GM19099 (cell line): ENCODE results near the gene DNAI4.

Source experiments
- POLR2A ChIP-seq: IDR thresholded peaks from 3 replicates; pipeline ENCODE4 v1.6.1; 2011; ENCODE audit warnings: low read depth; ENCODE audit not compliant: insufficient read length; ENCODE audit errors: extremely low read depth

Gene DNAI4, protein sequence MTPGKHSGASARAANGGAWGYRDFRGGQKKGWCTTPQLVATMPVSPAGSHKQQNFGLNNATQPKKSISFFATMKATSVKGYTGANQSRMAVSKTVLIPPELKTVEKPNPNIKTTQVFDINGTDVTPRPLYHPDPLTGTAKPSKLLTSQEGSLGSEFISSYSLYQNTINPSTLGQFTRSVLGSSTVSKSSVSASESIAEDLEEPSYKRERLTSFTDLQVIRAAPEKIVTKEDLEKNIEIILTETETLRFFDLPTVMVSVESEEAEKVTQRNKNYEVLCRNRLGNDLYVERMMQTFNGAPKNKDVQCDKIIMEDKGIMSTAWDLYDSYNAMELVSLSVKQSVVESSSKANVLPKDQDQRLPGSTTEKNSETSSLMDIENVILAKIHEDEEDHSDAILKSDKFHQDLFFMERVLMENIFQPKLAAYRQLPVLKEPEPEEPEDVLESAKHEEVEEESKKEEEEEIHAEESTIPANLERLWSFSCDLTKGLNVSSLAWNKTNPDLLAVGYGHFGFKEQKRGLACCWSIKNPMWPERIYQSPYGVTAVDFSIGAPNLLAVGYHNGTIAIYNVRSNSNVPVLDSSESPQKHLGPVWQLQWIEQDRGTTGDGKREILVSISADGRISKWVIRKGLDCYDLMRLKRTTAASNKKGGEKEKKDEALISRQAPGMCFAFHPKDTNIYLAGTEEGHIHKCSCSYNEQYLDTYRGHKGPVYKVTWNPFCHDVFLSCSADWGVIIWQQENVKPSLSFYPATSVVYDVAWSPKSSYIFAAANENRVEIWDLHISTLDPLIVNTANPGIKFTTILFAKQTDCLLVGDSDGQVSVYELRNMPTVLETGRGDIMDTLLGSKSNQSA

DNA sequence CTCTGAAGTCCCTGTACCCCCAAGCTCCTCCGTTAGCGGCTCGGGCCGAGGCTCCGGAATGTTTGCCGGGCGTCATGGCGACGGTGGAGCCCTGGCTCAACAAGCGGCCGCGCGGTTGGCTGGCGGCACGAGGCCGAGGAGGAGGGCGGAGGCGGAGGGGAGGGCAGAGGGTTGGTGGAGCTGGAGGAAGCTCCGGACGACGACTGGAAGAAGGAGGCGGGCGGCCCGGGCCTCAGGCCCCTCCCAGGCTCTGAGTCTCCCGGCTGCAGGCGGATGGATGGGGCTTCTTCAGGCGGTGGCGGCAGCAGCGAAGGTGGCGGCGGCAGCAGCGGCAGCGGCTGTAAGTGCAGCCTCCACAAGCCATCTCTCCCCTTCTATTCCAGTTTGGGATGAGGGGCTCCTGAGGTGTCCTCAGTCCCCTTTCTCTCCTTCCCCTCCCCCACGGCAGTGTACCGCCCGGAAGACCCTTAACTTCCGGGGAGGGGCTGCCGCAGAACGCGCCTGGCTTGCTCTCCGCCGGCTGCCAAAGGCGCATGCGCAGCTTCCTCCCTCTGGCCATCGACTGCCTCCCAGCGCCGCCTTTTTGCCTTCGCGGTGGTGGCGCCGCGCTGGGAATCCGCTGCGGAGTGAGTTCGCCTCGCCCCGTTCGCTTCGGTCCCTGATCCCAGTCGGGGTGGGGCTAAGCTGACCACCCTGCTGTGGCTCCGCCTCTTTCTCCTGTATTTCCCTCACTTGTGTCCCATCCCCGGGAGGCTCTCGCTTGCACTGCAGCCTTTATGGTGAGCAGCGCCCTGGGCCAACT lies at the start of gene DNAI4, which contains the start of gene MIER1:
DNAI4 (minus strand) TSS at position 101 of the 802 bp plus-strand sequence; CDS start at position 76, 25 bp downstream.
MIER1 (plus strand) TSS at position 235 of the 802 bp plus-strand sequence; CDS start at position 274, 39 bp downstream.
- peak; percentile 88 for TF ChIP-seq POLR2A

DNA sequence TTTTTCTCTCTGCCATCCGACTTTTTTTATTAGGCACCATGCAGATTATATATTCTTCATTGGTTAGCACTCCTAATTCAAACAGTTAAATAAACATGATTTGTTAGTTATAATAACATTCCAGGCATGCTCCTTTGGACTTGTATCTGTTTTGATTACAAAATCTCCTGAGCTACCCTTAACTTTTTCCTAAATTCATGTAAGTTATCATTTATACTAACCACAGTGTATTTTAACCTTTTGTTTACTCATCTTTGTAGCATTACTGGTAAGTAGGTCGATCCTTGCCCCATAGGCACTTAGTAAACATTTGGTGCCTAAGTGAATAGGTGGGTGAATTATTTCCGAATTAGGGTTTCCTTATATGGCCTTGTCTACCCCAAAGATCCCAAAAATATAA lies 43.9 kb upstream of the DNAI4 start:
- no peak for TF ChIP-seq POLR2A

DNA sequence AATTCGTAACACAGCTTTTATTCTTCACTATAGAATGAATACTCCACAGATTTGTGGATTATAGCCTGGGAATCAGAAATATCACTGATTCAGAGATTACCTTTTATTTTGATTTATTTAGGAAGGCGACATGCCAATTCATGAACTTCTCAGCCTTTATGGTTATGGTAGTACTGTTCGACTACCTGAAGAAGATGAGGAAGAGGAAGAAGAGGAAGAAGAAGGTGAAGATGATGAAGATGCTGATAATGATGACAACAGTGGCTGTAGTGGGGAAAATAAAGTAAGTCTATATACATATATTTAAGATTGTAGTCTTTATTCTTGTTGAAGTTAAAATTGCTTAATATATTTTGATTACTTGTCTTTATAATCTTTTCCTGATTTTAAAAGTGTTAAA lies 33.3 kb upstream of the DNAI4 start:
- TF ChIP-seq POLR2A = no peak

DNA sequence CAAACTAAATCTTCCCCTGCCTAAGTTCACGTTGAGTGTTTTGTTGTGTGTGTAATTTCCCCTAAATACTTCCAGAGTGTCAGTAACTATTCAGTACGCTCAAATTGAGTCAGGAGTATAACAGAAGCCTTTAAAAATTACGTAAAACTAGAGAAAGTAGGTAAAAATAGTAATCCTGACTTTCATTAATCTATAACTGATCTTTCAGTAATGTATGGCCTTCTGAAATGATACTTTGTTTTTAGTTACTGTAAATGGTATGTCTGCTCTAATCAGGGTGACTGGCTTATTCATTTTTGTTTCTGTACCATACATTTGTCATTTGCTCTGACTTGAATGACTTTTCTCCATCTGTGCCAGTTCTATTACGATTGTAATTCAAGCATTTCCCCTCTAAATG lies 29.6 kb upstream of the DNAI4 start:
- TF ChIP-seq POLR2A = no peak

DNA sequence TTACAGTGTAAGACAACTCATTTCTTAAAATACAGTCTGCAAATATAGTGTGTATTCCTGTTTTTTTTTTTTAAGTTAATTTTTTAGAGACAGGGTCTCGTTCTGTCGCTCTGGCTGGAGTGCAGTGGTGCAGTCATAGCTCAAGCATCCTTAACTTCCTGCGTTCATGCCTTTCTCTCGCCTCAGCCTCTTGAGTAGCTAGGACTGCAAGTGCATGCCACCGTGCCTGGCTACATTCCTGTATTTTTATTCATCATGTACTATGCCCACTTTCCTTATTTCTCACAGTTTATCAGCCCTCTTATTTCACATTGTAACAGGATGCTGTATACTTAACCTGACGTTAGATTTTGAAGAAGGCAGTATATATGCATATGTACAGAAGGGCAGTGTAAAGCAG lies 26.9 kb upstream of the DNAI4 start:
- TF ChIP-seq POLR2A = no peak

DNA sequence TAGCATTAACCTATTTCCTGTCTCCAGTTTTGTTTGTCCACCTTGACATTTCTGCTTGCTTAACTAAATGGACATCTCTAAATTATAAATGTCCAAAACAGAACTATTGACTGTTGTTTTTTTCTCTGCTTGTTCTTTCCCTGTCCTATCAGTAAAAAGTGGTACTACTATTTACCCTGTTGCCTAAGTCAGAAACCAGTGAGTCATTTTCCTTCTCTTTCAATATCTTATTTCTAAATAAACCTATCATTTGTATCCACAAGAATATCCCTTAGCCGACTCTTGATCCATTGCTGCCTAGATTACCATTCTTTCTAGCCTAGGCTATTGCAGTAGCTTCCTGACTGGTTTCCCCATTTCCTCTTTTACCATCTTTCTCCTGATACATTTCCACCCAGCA lies 22.6 kb upstream of the DNAI4 start:
- no peak for TF ChIP-seq POLR2A

DNA sequence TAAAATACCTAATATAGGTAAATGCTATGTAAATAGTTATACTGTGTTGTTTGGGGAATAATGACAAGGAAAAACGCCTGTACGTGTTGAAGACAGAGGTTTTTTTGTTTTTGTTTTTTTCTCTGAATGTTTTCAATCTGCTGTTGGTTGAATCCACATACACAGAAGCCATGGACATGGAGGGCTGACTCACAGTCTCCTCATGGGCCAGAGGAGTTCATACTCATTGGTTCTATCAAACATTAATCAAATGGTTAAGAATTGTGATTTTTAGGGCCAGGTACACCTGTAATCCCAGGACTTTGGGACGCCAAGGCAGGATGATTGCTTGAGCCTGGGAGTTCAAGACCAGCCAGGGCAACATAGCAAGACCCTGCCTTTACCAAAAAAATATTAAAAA lies 20.7 kb upstream of the DNAI4 start:
- no peak for TF ChIP-seq POLR2A

DNA sequence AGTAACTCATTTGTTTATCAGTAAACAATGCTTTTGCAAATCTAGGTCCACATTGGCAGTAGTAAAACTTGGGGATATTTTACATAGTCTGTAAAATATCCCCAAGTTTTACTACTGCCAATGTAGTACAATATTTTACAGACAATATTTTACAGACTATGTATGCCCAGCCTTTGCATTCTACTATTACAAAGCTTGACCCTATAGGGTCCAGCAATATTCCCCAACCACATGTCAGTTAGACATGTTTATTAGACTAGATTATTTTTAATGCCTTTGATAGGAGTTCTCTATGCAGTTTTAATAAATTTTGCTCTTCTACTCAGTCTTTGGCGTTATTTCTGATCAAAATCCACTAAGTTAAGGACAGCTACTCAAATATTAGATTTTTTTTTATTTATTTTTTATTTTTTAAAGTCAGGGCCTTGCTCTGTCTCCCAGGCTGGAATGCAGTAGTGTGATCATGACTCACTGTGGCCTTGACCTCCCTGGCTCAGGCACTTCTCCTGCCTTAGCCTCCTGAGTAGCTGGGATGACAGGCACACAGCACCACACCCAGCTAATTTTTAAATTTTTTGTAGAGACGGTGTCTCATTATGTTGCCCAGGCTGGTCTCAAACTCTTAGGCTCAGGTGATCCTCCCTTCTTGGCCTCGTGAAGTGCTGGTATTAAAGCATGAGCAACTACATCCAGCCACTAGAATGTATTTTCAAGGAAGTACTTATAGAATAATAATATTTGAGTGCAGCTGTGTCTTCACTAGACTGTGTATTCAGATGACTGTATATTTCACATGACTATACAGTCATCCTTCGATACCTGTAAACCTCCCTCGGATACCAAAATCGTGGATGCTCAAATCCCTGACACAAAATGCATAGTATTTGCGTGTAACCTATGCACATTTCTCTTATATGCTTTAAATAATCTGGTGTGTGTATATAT lies 19.9 kb upstream of the DNAI4 start:
- TF ChIP-seq POLR2A = no peak

DNA sequence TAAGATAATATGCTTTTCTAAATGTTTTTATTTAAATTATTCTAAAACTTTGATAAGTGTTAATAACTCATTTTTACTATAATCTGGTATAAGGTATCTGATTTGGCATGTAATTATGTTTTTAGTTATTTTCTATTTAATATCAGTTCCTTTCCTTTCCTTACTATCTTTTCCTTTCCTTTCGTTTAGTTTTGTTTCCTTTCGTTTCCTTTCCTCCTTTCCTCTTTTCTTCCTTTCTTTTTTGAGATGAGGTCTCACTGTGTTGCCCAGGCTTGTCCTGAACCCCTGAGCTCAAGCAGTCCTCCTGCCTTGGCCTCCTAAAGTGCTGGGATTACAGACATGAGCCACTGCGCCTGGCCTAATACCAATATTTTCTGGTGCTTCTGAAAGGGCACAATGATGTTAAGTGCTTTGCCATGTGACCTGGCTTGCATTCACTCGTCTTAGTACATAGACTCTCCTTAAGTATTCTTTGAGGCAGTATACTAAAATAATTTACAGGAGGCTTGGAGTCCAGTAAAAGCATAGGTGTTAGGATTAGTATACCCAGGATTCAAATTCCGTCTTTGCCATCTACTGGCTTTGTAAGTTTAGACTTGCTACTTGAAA lies 18.8 kb upstream of the DNAI4 start:
- no peak for TF ChIP-seq POLR2A

DNA sequence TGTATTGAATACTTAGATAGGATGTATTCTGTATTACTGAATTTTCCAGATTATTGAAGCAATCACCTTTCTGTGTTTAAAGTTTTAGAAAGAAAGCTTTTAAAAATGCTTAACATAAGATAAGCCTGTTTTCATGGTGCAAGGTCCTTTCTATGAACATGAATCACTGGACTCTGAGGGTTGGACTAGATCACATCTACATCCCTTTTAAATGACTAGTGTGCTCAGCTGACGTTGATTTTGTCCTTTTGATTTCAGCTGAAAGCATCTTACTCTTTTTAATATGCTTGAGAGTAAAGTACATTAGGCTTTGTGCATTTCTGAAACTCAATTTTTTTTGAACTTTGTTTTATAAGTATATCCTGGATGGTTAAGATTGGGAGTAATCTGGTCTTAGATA lies 16.3 kb upstream of the DNAI4 start:
- no peak for TF ChIP-seq POLR2A

DNA sequence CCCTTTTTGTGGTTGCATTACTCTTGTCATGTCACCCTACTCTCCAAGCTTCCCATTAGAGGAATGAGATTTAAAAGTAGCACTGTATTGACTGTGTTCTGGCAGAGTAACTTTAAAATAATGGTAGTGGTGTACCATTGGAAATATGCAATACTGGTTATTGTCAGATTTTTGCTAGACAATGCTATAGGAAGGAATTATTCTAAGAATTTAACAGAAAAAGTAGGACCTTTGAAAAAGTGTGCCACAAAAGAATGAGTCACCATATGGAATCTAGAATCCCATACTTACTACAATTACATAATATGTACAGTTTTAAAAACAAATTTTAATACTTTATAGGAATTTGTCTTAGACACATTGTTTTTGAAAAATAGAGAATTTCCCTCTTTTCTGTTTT lies 14.0 kb upstream of the DNAI4 start:
- TF ChIP-seq POLR2A = no peak

DNA sequence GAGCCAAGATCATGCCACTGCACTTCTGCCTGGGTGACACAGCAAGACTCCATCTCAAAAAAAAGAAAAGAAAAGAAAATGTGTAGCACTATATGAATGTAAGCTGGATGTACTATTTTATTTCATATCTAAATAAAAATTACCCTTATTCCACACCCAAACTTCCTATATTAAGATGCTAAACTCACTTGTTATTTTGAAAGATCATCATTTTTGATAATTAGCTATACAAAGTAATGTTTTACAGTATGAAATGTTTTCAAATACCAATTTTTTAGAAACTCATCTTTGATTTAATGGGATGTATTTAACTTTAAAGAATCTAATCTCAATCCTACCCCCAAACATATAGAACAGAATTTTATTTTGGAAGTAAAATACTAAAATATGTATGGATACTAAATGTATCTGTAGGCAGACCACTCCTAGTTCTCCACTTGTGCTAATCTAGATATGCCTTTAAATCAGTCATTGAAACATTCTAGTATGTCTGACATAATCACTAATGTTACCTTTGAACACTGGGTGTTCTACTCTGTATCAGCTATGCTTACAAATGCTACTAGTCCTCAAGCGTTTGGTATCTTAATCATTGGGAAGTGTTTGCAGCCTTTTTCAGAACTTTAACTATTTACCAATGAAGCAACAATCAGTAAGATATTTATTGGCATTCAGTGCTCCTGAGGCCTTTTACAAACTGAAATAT lies 13.0 kb upstream of the DNAI4 start:
- no peak for TF ChIP-seq POLR2A
